SK-N-SH treated with all-trans-retinoic acid at 6 μM for 48 hours (cell line): ENCODE results near the gene SRSF6.

Experiments used
- ATAC-seq: fragments of 200-7000 bp; cut with Tn5 transposase; 3 replicates; pipeline ENCODE4 v1.9.1; 2020; ENCODE audit warnings: mild to moderate bottlenecking, moderate library complexity
- ARNTL ChIP-seq: fragments of 450-650 bp; formaldehyde crosslinking; IDR thresholded peaks from 2 replicates; pipeline ENCODE4 v1.5.0; 2020; ENCODE audit warnings: low read depth, mild to moderate bottlenecking, moderate library complexity, borderline replicate concordance
- BACH2 ChIP-seq: fragments of 250-450 bp; sonication (Bioruptor Pico); IDR thresholded peaks from 2 replicates; pipeline ENCODE4 v1.9.0; 2021; ENCODE audit warnings: mild to moderate bottlenecking, borderline replicate concordance
- CREB5 ChIP-seq: fragments of 250-450 bp; sonication (Bioruptor Pico); IDR thresholded peaks from 2 replicates; pipeline ENCODE4 v1.5.1; 2020; ENCODE audit warnings: low read depth, mild to moderate bottlenecking, moderate library complexity
- CSDC2 ChIP-seq: fragments of 250-450 bp; sonication (Bioruptor Pico); IDR thresholded peaks from 2 replicates; pipeline ENCODE4 v1.5.0; 2020; ENCODE audit warnings: mild to moderate bottlenecking, moderate library complexity
- CSRNP3 ChIP-seq: fragments of 250-450 bp; sonication (Bioruptor Pico); IDR thresholded peaks from 2 replicates; pipeline ENCODE4 v1.5.1; 2021; ENCODE audit warnings: mild to moderate bottlenecking, moderate library complexity
- ESRRG ChIP-seq: fragments of 250-450 bp; sonication (Bioruptor Pico); IDR thresholded peaks from 2 replicates; pipeline ENCODE4 v1.6.1; 2021; ENCODE audit warnings: mild to moderate bottlenecking
- ISL1 ChIP-seq: fragments of 250-450 bp; sonication (Bioruptor Pico); IDR thresholded peaks from 2 replicates; pipeline ENCODE4 v2.1.2; 2022; ENCODE audit warnings: mild to moderate bottlenecking, moderate library complexity
- OSR1 ChIP-seq: fragments of 250-450 bp; sonication (Bioruptor Pico); IDR thresholded peaks from 2 replicates; pipeline ENCODE4 v1.8.0; 2022; ENCODE audit warnings: moderate library complexity, mild to moderate bottlenecking, inconsistent platforms
- PATZ1 ChIP-seq: fragments of 250-450 bp; sonication (Bioruptor Pico); IDR thresholded peaks from 2 replicates; pipeline ENCODE4 v1.8.0; 2020; ENCODE audit warnings: mild to moderate bottlenecking, moderate library complexity, borderline replicate concordance
- POU6F1 ChIP-seq: fragments of 250-450 bp; sonication (Bioruptor Pico); IDR thresholded peaks from 2 replicates; pipeline ENCODE4 v1.8.0; 2021; ENCODE audit warnings: low read depth, mild to moderate bottlenecking, moderate library complexity, borderline replicate concordance
- PPARA ChIP-seq: fragments of 250-450 bp; sonication (Bioruptor Pico); IDR thresholded peaks from 2 replicates; pipeline ENCODE4 v1.5.0; 2020; ENCODE audit warnings: mild to moderate bottlenecking, borderline replicate concordance
- RARB ChIP-seq: fragments of 250-450 bp; sonication (Bioruptor Pico); IDR thresholded peaks from 2 replicates; pipeline ENCODE4 v1.8.0; 2021; ENCODE audit warnings: mild to moderate bottlenecking, moderate library complexity
- SNAI2 ChIP-seq: fragments of 250-450 bp; sonication (Bioruptor Pico); IDR thresholded peaks from 2 replicates; pipeline ENCODE4 v1.5.0; 2020; ENCODE audit warnings: mild to moderate bottlenecking, moderate library complexity
- TCF4 ChIP-seq: fragments of 250-450 bp; sonication (Bioruptor Pico); IDR thresholded peaks from 2 replicates; pipeline ENCODE4 v1.8.0; 2021; ENCODE audit warnings: mild to moderate bottlenecking, moderate library complexity, borderline replicate concordance
- TOX ChIP-seq: fragments of 250-450 bp; sonication (Bioruptor Pico); IDR thresholded peaks from 2 replicates; pipeline ENCODE4 v1.8.0; 2021; ENCODE audit warnings: mild to moderate bottlenecking, moderate library complexity, borderline replicate concordance
- TSHZ2 ChIP-seq: fragments of 250-450 bp; sonication (Bioruptor Pico); IDR thresholded peaks from 2 replicates; pipeline ENCODE4 v1.5.0; 2020; ENCODE audit warnings: mild to moderate bottlenecking, moderate library complexity
- ZC3H10 ChIP-seq: fragments of 250-450 bp; sonication (Bioruptor Pico); IDR thresholded peaks from 2 replicates; pipeline ENCODE4 v1.5.1; 2021; ENCODE audit warnings: mild to moderate bottlenecking, moderate library complexity
- ZFP3 ChIP-seq: fragments of 250-450 bp; sonication (Bioruptor Pico); IDR thresholded peaks from 2 replicates; pipeline ENCODE4 v1.5.0; 2020; ENCODE audit warnings: mild to moderate bottlenecking, moderate library complexity
- ZNF565 ChIP-seq: fragments of 450-650 bp; formaldehyde crosslinking; conservative IDR thresholded peaks from 2 replicates; pipeline ENCODE4 v1.5.0; 2020; ENCODE audit warnings: low read depth, mild to moderate bottlenecking, moderate library complexity
- ZNF70 ChIP-seq: fragments of 450-650 bp; formaldehyde crosslinking; IDR thresholded peaks from 2 replicates; pipeline ENCODE4 v1.5.0; 2020; ENCODE audit warnings: mild to moderate bottlenecking, moderate library complexity
- ZNF8 ChIP-seq: fragments of 450-650 bp; formaldehyde crosslinking; IDR thresholded peaks from 2 replicates; pipeline ENCODE4 v1.5.0; 2020; ENCODE audit warnings: mild to moderate bottlenecking, moderate library complexity

SRSF6 gene

GRCh38 chr20:43426172-43426571, 31.5 kb upstream of the SRSF6 start:
- no peak for ATAC-seq
- TF ChIP-seq PATZ1, result no peak
- TF ChIP-seq RARB, result no peak
- no peak for TF ChIP-seq ZC3H10 (CRISPR knock-in tag)
- no peak for TF ChIP-seq ISL1 (CRISPR knock-in tag)
- TF ChIP-seq BACH2 (CRISPR knock-in tag), result no peak
- no peak for TF ChIP-seq TOX
- TF ChIP-seq CSDC2 (CRISPR knock-in tag), result no peak
- no peak for TF ChIP-seq ZFP3 (CRISPR knock-in tag)
- TF ChIP-seq TSHZ2 (CRISPR knock-in tag), result no peak
- no peak for TF ChIP-seq CREB5
- TF ChIP-seq OSR1 (CRISPR knock-in tag), result no peak
- no peak for TF ChIP-seq CSRNP3 (CRISPR knock-in tag)
- TF ChIP-seq PPARA, result no peak
- no peak for TF ChIP-seq POU6F1 (CRISPR knock-in tag)
- TF ChIP-seq ZNF70 (CRISPR knock-in tag), result no peak
- no peak for TF ChIP-seq ESRRG
- no peak for TF ChIP-seq TCF4 (CRISPR knock-in tag)

- peak; percentile 21; the same call in 1 of the 3 replicates for ATAC-seq
- no peak for TF ChIP-seq BACH2 (CRISPR knock-in tag)
- TF ChIP-seq, all 23 proteins: peak for 0
Measured at GRCh38 chr20:43430265-43431133, 27.2 kb upstream of the SRSF6 start.

- TF ChIP-seq TCF4 (CRISPR knock-in tag) (peak; percentile 77; the same call in 1 of the 2 replicates), ZNF70 (CRISPR knock-in tag) (no peak)
- ATAC-seq, result peak; percentile 32; the same call in 2 of the 3 replicates
Measured at GRCh38 chr20:43431134-43431519, 26.6 kb upstream of the SRSF6 start.

- ATAC-seq, result no peak
Measured at GRCh38 chr20:43432498-43432897, 25.2 kb upstream of the SRSF6 start.

More at GRCh38 chr20:43432498-43432897, 25.2 kb upstream of the SRSF6 start:
- TF ChIP-seq CSDC2 (CRISPR knock-in tag), result no peak
- no peak for TF ChIP-seq TSHZ2 (CRISPR knock-in tag)
- TF ChIP-seq ZNF8, result no peak
- TF ChIP-seq RARB, result no peak
- no peak for TF ChIP-seq SNAI2 (CRISPR knock-in tag)
- TF ChIP-seq ZNF70 (CRISPR knock-in tag), result no peak
- TF ChIP-seq ZNF565 (CRISPR knock-in tag), result no peak
- no peak for TF ChIP-seq ARNTL (CRISPR knock-in tag)
- no peak for TF ChIP-seq OSR1 (CRISPR knock-in tag)
- no peak for TF ChIP-seq ZFP3 (CRISPR knock-in tag)
